GM12874 (cell line): ENCODE measurements around the gene SYT17.

Experiments used
- CTCF ChIP-seq: IDR thresholded peaks from 2 replicates; pipeline ENCODE4 v1.5.1; 2011; ENCODE audit warnings: low read depth, mild to moderate bottlenecking, control low read depth, low read length, moderate library complexity; ENCODE audit not compliant: insufficient read depth

Gene SYT17

GRCh38 chr16:19315889-19316433 lies 147.9 kb downstream of the SYT17 start:
- no peak for TF ChIP-seq CTCF

- no peak for TF ChIP-seq CTCF
Observed at GRCh38 chr16:19316846-19317245, 148.8 kb downstream of the SYT17 start.
